Sigmoid colon (tissue), 7 donors: ENCODE results near the gene SNTG2. TPM values are rescaled to one million over a fixed set of nuclear protein-coding genes. Genes with fewer than 3 reads are reported as not detected.

Experiments used
- DNase-seq: peaks from one replicate; pipeline ENCODE4 v3.0.0-alpha.2; 2019
- H3K27ac ChIP-seq, 4 donors: fragments of 200-600 bp; sonication (generic); one replicate each; pipeline ENCODE4 v1.5.1; 2016 to 2019; ENCODE audit warnings: mild to moderate bottlenecking in 1 of 4
- H3K27me3 ChIP-seq, 3 donors: fragments of 200-600 bp; sonication (generic); one replicate each; pipeline ENCODE4 v1.5.1; 2019; ENCODE audit warnings: mild to moderate bottlenecking in 1 of 3
- H3K36me3 ChIP-seq, 4 donors: fragments of 200-600 bp; sonication (generic); one replicate each; pipeline ENCODE4 v1.5.1; 2016 to 2019
- H3K4me1 ChIP-seq, 4 donors: fragments of 200-600 bp; sonication (generic); one replicate each; pipeline ENCODE4 v1.5.1; 2017 to 2019
- H3K4me3 ChIP-seq, 4 donors: fragments of 200-600 bp; sonication (generic); one replicate each; pipeline ENCODE4 v1.5.1; 2017 to 2019; ENCODE audit warnings: mild to moderate bottlenecking in 2 of 4, moderate library complexity in 1 of 4
- H3K9me3 ChIP-seq, 4 donors: fragments of 200-600 bp in 3 of 4; sonication (generic) in 3 of 4; one replicate each; pipeline versions ENCODE4 v1.5.1 to v1.6.1; 2013 to 2019
- EP300 ChIP-seq, 4 donors: sonication (generic); formaldehyde crosslinking; IDR thresholded peaks; one replicate each; pipeline ENCODE4 v1.6.1; 2017; ENCODE audit warnings: antibody characterized with exemption in 4 of 4
- POLR2A ChIP-seq, 2 donors: fragments of 450-650 bp; IDR thresholded peaks; one replicate each; pipeline ENCODE4 v1.6.1; 2016; ENCODE audit warnings: antibody characterized with exemption in 2 of 2, mild to moderate bottlenecking in 2 of 2, moderate library complexity in 2 of 2
- POLR2AphosphoS5 ChIP-seq, 4 donors: sonication (generic); formaldehyde crosslinking; IDR thresholded peaks; one replicate each; pipeline ENCODE4 v1.6.1; 2017; ENCODE audit warnings: antibody characterized with exemption in 4 of 4
- WGBS, 2 donors: extraction: QIAGEN DNeasy Blood & Tissue Kit; methylation state at CpG; one replicate each; pipeline ENCODE4 v1.1.7; 2013; 5-methylcytosine and 5-hydroxymethylcytosine counted together
- intact Hi-C: fragments of 100-400 bp; cut with DNase I; formaldehyde crosslinking; loops from one replicate; pipeline ENCODE4 v1.15.1; 2023
- polyA plus RNA-seq, 3 donors: library from polyadenylated mRNA; stranded (reverse); fragments of 200-250 nt; gene quantifications; one replicate each; pipeline ENCODE4 v1.2.3, GENCODE V29; 2013
- total RNA-seq, 4 donors: library from RNA; depleted of rRNA; stranded (reverse); fragments of >200 nt; gene quantifications; one replicate each; pipeline ENCODE4 v1.1.0, GENCODE V29; 2016
- TF ChIP-seq, protein P1 (sequence below), 4 experiments: fragments of 450-650 bp in 3 of 4; fragments of 200-600 bp in 1 of 4; IDR thresholded peaks; one replicate each; pipeline ENCODE4 v1.5.1; 2016 to 2019; ENCODE audit warnings: antibody characterized with exemption in 4 of 4, mild to moderate bottlenecking in 3 of 4, moderate library complexity in 2 of 4
- donor health status: healthy with polysubstance abuse.
- donor health status: Bipolar disorder and iron deficiency.
- donor health status: healthy.

Gene SNTG2
- total and polyA plus RNA-seq, 7 donors = 0.60 to 5.2 (median 1.9) TPM; not detected in 1

DNA sequence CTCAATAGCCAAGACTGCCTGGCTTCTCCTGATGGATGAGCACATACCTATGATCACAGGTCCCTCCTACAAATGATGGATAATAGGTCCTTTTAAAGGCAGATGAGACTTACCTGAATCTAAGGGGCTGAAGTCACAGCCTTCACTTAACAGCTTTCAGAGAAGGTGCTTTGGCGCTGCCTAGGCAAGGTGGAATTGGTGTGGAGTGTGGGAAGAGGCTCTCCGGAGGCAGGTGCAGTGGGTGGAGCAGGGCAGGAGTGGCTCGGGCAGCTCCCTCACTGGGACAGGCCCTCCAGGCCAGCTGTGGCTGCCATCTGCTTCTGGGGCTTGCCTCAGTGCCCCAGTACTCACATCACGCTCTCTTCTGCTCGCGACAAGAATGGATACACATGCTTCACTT, 363.6 kb downstream of the SNTG2 start:
- intact Hi-C loops = no loop called here
- no peak for DNase-seq
- H3K9me3 ChIP-seq = no peaks in the 10 kb centered on the region
- no peaks in the 10 kb centered on the region for H3K36me3 ChIP-seq
- no peak overlapping the region for H3K4me3 ChIP-seq
- H3K27me3 ChIP-seq = peaks cover 0 to 7% (median 0%) of the 10 kb centered on the region in 3 donors
- no peaks in the 10 kb centered on the region for H3K4me1 ChIP-seq
- 82 to 91% methylated on average over 6 of the region's 6 CpGs for WGBS, 2 donors
- TF ChIP-seq EP300 (IDR thresholded peaks at IDR 0.05) (no peak), POLR2AphosphoS5 (IDR thresholded peaks at IDR 0.05) (no peak), POLR2A (IDR thresholded peaks at IDR 0.05) (no peak)
- TF ChIP-seq, protein P1, sequence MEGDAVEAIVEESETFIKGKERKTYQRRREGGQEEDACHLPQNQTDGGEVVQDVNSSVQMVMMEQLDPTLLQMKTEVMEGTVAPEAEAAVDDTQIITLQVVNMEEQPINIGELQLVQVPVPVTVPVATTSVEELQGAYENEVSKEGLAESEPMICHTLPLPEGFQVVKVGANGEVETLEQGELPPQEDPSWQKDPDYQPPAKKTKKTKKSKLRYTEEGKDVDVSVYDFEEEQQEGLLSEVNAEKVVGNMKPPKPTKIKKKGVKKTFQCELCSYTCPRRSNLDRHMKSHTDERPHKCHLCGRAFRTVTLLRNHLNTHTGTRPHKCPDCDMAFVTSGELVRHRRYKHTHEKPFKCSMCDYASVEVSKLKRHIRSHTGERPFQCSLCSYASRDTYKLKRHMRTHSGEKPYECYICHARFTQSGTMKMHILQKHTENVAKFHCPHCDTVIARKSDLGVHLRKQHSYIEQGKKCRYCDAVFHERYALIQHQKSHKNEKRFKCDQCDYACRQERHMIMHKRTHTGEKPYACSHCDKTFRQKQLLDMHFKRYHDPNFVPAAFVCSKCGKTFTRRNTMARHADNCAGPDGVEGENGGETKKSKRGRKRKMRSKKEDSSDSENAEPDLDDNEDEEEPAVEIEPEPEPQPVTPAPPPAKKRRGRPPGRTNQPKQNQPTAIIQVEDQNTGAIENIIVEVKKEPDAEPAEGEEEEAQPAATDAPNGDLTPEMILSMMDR (IDR thresholded peaks at IDR 0.05) = no peak
- H3K27ac ChIP-seq = no peak overlapping the region

DNA sequence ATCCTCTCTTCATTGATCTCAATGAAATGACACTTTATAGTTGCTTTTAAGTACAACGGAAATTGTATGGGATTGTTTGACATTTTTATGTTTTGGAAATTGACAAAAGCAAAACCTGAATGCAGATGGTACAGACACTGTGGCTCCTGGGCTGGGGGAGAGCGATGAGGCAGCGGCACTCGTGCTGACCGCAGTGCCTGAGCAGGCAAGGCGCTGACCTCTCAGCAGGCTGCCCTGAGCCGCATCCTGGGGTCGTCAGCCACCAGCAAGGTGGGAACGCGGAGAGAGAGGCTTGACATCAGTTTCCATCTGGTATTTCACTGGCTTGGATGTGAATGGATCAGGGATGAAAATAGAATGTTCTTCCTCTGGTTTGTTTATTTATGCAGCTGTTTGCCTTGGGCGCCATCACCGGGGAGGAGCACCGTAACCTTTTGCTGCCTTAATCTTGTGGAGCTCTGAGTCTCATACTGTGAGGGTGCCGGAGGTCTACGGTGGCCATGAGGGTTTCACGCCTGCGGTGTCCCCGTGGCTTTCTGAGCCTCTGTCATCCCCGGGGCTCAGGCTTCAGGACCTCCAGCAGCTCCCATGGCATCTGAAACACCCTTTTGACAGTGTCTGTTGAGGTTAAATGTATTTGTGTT, 367.8 kb downstream of the SNTG2 start:
- Histone ChIP-seq H3K36me3 (no peaks in the 10 kb centered on the region), H3K27ac (no peak overlapping the region), H3K4me3 (no peak overlapping the region), H3K9me3 (no peaks in the 10 kb centered on the region), H3K27me3 (peaks cover 0 to 7% (median 0%) of the 10 kb centered on the region in 3 donors), H3K4me1 (no peaks in the 10 kb centered on the region)
- WGBS, 2 donors = 73 to 77% methylated on average over 19 of the region's 19 CpGs
- intact Hi-C loops = no loop called here
- DNase-seq = no peak
- TF ChIP-seq EP300 (IDR thresholded peaks at IDR 0.05) (no peak), POLR2AphosphoS5 (IDR thresholded peaks at IDR 0.05) (no peak), POLR2A (IDR thresholded peaks at IDR 0.05) (no peak)
- TF ChIP-seq, protein P1 (IDR thresholded peaks at IDR 0.05) = no peak

DNA sequence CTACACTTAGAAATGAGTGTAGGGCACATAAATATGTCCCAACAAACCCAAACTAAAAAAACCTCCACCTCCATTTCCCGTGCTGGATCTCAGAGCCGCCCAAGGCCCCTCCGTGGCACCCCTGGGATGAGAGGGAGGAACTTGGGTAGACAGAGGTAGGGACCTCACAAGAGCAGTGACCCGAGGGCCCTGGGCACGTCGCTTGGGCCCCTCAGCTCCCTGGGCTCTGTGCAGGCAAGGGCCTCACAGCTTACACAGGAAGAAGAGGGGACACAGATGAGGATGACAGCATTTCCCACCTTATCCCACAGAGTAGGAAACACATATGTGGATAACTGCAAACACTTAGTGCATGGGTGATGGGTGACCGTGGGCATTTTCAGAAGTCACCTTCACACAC, 368.7 kb downstream of the SNTG2 start:
- no peaks in the 10 kb centered on the region for H3K4me1 ChIP-seq
- DNase-seq = no peak
- no peaks in the 10 kb centered on the region for H3K9me3 ChIP-seq
- H3K4me3 ChIP-seq = no peak overlapping the region
- 89% methylated on average over 7 of the region's 7 CpGs for WGBS, 2 donors
- peaks cover 0 to 7% (median 0%) of the 10 kb centered on the region in 3 donors for H3K27me3 ChIP-seq
- intact Hi-C loops = no loop called here
- no peaks in the 10 kb centered on the region for H3K36me3 ChIP-seq
- H3K27ac ChIP-seq = no peak overlapping the region
- TF ChIP-seq POLR2A (IDR thresholded peaks at IDR 0.05) (no peak), EP300 (IDR thresholded peaks at IDR 0.05) (no peak), POLR2AphosphoS5 (IDR thresholded peaks at IDR 0.05) (no peak)
- TF ChIP-seq, protein P1 (IDR thresholded peaks at IDR 0.05) = no peak

DNA sequence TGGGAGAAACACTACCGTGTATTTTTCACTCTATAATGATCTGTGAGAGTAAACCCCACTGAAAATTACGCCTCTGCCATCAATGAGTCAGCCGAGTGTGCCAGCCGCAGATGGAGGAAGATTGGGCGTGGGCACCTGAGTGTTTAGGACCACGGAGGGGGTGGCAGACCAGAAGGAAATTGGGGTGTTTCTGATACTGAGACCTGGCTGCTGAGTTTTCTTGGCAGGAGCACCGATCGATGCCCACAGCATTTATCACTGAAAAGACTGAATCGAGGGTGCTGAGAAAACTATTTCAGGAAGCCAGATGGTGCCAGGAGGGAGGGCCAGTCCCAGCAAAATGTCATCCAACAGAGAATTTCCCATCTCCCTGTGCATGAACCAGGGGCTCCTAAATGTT, 370.7 kb downstream of the SNTG2 start:
- H3K4me1 ChIP-seq = no peaks in the 10 kb centered on the region
- intact Hi-C loops = no loop called here
- no peak for TF ChIP-seq POLR2AphosphoS5 (IDR thresholded peaks at IDR 0.05)
- TF ChIP-seq, protein P1 (IDR thresholded peaks at IDR 0.05) = no peak
- TF ChIP-seq POLR2A (IDR thresholded peaks at IDR 0.05) = no peak
- TF ChIP-seq EP300 (IDR thresholded peaks at IDR 0.05) = no peak
- H3K9me3 ChIP-seq = no peaks in the 10 kb centered on the region
- H3K27ac ChIP-seq = no peak overlapping the region
- H3K27me3 ChIP-seq = peaks cover 0 to 1% (median 0%) of the 10 kb centered on the region in 3 donors
- H3K4me3 ChIP-seq = no peak overlapping the region
- no peak for DNase-seq
- 77 to 89% methylated on average over 9 of the region's 9 CpGs for WGBS, 2 donors
- no peaks in the 10 kb centered on the region for H3K36me3 ChIP-seq

DNA sequence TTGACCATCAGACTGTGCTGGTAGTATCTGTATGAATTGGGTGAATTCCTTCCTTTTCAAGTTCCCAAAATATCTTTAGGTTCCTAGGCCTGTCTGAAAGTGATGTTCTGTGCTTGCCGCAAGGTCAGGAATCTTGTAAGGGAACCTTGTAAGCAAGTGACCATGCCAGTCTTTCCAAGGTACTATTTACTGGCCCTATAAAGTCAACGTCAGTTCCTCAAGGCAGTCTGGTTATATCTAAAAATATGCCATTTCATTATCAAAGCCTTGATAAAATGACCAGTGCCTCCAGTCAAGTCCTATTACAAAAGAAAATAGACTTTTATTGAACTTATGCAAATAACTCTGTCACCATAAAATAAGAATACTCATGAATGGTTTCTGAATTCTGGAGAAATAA, 374.2 kb downstream of the SNTG2 start:
- 60 to 78% methylated on average over 2 of the region's 2 CpGs for WGBS, 2 donors
- intact Hi-C loops = no loop called here

More for the DNA sequence above, 374.2 kb downstream of the SNTG2 start:
- no peak for DNase-seq
- Histone ChIP-seq H3K4me3 (no peak overlapping the region), H3K9me3 (no peaks in the 10 kb centered on the region), H3K36me3 (no peaks in the 10 kb centered on the region), H3K27me3 (no peaks in the 10 kb centered on the region), H3K4me1 (no peaks in the 10 kb centered on the region), H3K27ac (no peak overlapping the region)
- TF ChIP-seq, protein P1 (IDR thresholded peaks at IDR 0.05) = no peak
- TF ChIP-seq POLR2A (IDR thresholded peaks at IDR 0.05) (no peak), POLR2AphosphoS5 (IDR thresholded peaks at IDR 0.05) (no peak), EP300 (IDR thresholded peaks at IDR 0.05) (no peak)
